ENCODE data around the gene PIGU.

GRCh38 chr20:34709831-34710567, 33.1 kb upstream of the PIGU start:
- TF ChIP-seq POLR2AphosphoS5 (IDR thresholded peaks at IDR 0.05; ENCODE audit: low read depth, low read length): no peak; the same call in 1 of the 2 replicates
- peak; percentile 62; the same call in 1 of the 2 replicates for TF ChIP-seq MXI1 (IDR thresholded peaks at IDR 0.05; ENCODE audit: low read depth, low read length)
